Duodenal mucosa (tissue), 2 donors: ENCODE results near the gene EXOC2.

Experiments used
- H3K27ac ChIP-seq: one replicate; pipeline ENCODE4 v1.7.0; 2013; ENCODE audit warnings: low read depth, low read length
- H3K27me3 ChIP-seq, 2 donors: one replicate each; pipeline ENCODE4 v1.7.0; 2013; ENCODE audit warnings: low read length in 2 of 2, control low read depth in 1 of 2; ENCODE audit not compliant: insufficient read depth in 2 of 2, control insufficient read depth in 1 of 2
- H3K36me3 ChIP-seq, 2 donors: one replicate each; pipeline ENCODE4 v1.7.0; 2013; ENCODE audit warnings: low read length in 2 of 2, control low read depth in 1 of 2; ENCODE audit not compliant: insufficient read depth in 2 of 2, control insufficient read depth in 1 of 2
- H3K4me1 ChIP-seq, 2 donors: one replicate each; pipeline ENCODE4 v1.7.0; 2013; ENCODE audit warnings: low read length in 2 of 2, control low read depth in 1 of 2; ENCODE audit not compliant: insufficient read depth in 2 of 2, control insufficient read depth in 1 of 2
- H3K4me3 ChIP-seq, 2 donors: one replicate each; pipeline ENCODE4 v1.7.0; 2013; ENCODE audit warnings: low read length in 2 of 2, low read depth in 1 of 2
- H3K9ac ChIP-seq, 2 donors: one replicate each; pipeline ENCODE4 v1.7.0; 2013; ENCODE audit warnings: low read length in 2 of 2, low read depth in 1 of 2
- H3K9me3 ChIP-seq, 2 donors: one replicate each; pipeline ENCODE4 v1.7.0; 2013; ENCODE audit warnings: low read length in 2 of 2, control low read depth in 1 of 2; ENCODE audit not compliant: control insufficient read depth in 1 of 2

EXOC2 gene

GRCh38 chr6:659716-660581 is 33.0 kb downstream of the EXOC2 start:
- H3K4me1 ChIP-seq: peaks cover 0 to 4% of the 10 kb centered on the region in 2 donors
- H3K9me3 ChIP-seq: no peaks in the 10 kb centered on the region
- no peak overlapping the region for H3K9ac ChIP-seq
- no peak overlapping the region for H3K4me3 ChIP-seq
- H3K27ac ChIP-seq: no peak overlapping the region
- no peaks in the 10 kb centered on the region for H3K27me3 ChIP-seq
- peaks cover 5 to 8% of the 10 kb centered on the region in 2 donors for H3K36me3 ChIP-seq

GRCh38 chr6:658244-658643 is 34.7 kb downstream of the EXOC2 start:
- H3K9ac ChIP-seq: no peak overlapping the region
- H3K27me3 ChIP-seq: no peaks in the 10 kb centered on the region
- H3K27ac ChIP-seq: no peak overlapping the region
- no peak overlapping the region for H3K4me3 ChIP-seq
- H3K4me1 ChIP-seq: peaks cover 0 to 4% of the 10 kb centered on the region in 2 donors
- no peaks in the 10 kb centered on the region for H3K9me3 ChIP-seq
- H3K36me3 ChIP-seq: peaks cover 5 to 8% of the 10 kb centered on the region in 2 donors

- peaks cover 5 to 8% of the 10 kb centered on the region in 2 donors for H3K36me3 ChIP-seq
- no peak overlapping the region for H3K4me3 ChIP-seq
- H3K9me3 ChIP-seq: no peaks in the 10 kb centered on the region
- no peaks in the 10 kb centered on the region for H3K27me3 ChIP-seq
- peaks cover 0 to 4% of the 10 kb centered on the region in 2 donors for H3K4me1 ChIP-seq
- no peak overlapping the region for H3K9ac ChIP-seq
- no peak overlapping the region for H3K27ac ChIP-seq
Observed at GRCh38 chr6:657743-658142, 35.2 kb downstream of the EXOC2 start.

- Histone ChIP-seq H3K27me3 (no peaks in the 10 kb centered on the region), H3K27ac (no peak within 1 kb of the TSS), H3K36me3 (peaks cover 5 to 8% of the 10 kb centered on the region in 2 donors), H3K9ac (no peak within 1 kb of the TSS), H3K4me3 (no peak within 1 kb of the TSS), H3K4me1 (peaks cover 0 to 4% of the 10 kb centered on the region in 2 donors), H3K9me3 (no peaks in the 10 kb centered on the region)
Observed at GRCh38 chr6:656460-657252, 36.3 kb downstream of the EXOC2 start, which contains the start of gene HUS1B. Gene HUS1B, minus strand, starts transcription at chr6:657100. Its CDS starts 156 bp downstream, at chr6:656944.

GRCh38 chr6:654136-654535 is 38.8 kb downstream of the EXOC2 start:
- H3K4me3 ChIP-seq: no peak overlapping the region
- peaks cover 5 to 8% of the 10 kb centered on the region in 2 donors for H3K36me3 ChIP-seq
- no peak overlapping the region for H3K27ac ChIP-seq
- H3K4me1 ChIP-seq: no peaks in the 10 kb centered on the region
- H3K27me3 ChIP-seq: no peaks in the 10 kb centered on the region
- H3K9ac ChIP-seq: no peak overlapping the region
- no peaks in the 10 kb centered on the region for H3K9me3 ChIP-seq

GRCh38 chr6:652865-653264 is 40.1 kb downstream of the EXOC2 start:
- no peaks in the 10 kb centered on the region for H3K4me1 ChIP-seq
- H3K27me3 ChIP-seq: no peaks in the 10 kb centered on the region
- H3K4me3 ChIP-seq: no peak overlapping the region
- no peak overlapping the region for H3K9ac ChIP-seq
- no peaks in the 10 kb centered on the region for H3K9me3 ChIP-seq
- H3K36me3 ChIP-seq: peaks cover 5 to 8% of the 10 kb centered on the region in 2 donors
- H3K27ac ChIP-seq: no peak overlapping the region

GRCh38 chr6:650098-650497 is 42.8 kb downstream of the EXOC2 start:
- Histone ChIP-seq H3K27ac (no peak overlapping the region), H3K27me3 (no peaks in the 10 kb centered on the region), H3K4me3 (no peak overlapping the region), H3K36me3 (no peaks in the 10 kb centered on the region), H3K9ac (no peak overlapping the region), H3K4me1 (no peaks in the 10 kb centered on the region), H3K9me3 (no peaks in the 10 kb centered on the region)

GRCh38 chr6:642805-643204 is 50.1 kb downstream of the EXOC2 start:
- Histone ChIP-seq H3K36me3 (no peaks in the 10 kb centered on the region), H3K9ac (no peak overlapping the region), H3K9me3 (no peaks in the 10 kb centered on the region), H3K27me3 (no peaks in the 10 kb centered on the region), H3K4me3 (no peak overlapping the region), H3K27ac (no peak overlapping the region), H3K4me1 (no peaks in the 10 kb centered on the region)

GRCh38 chr6:641225-641985 is 51.5 kb downstream of the EXOC2 start:
- H3K27ac ChIP-seq: no peak overlapping the region
- no peaks in the 10 kb centered on the region for H3K36me3 ChIP-seq
- H3K9me3 ChIP-seq: no peaks in the 10 kb centered on the region
- no peak overlapping the region for H3K9ac ChIP-seq
- no peaks in the 10 kb centered on the region for H3K4me1 ChIP-seq
- no peaks in the 10 kb centered on the region for H3K27me3 ChIP-seq
- no peak overlapping the region for H3K4me3 ChIP-seq
